ENCODE data around the gene AASS.

AASS gene

GRCh38 chr7:122038904-122039303 lies 105.1 kb downstream of the AASS start:
- no peak for DNase-seq (ENCODE audit: low read depth in 2 of 2)

GRCh38 chr7:122038134-122038533 lies 105.9 kb downstream of the AASS start:
- DNase-seq (ENCODE audit: low read depth in 2 of 2) = no peak

GRCh38 chr7:122035876-122036275 lies 108.2 kb downstream of the AASS start:
- no peak for DNase-seq (ENCODE audit: low read depth in 2 of 2)

- no peak for DNase-seq (ENCODE audit: low read depth in 2 of 2)
These were observed 110.4 kb downstream of the AASS start for GRCh38 chr7:122033641-122034040.

GRCh38 chr7:122027058-122027457 lies 117.0 kb downstream of the AASS start:
- DNase-seq (ENCODE audit: low read depth in 2 of 2) = no peak
